Measurements from ENCODE around the gene CISD2.
A peak's percentile ranks its signal among the peaks of the same experiment; 100 is the strongest.
"Not testable (repeated sequence)": the region's sequence is repeated elsewhere in the genome, so short reads cannot be mapped to it uniquely, and the experiment has no call there.

The CISD2 gene

DNA sequence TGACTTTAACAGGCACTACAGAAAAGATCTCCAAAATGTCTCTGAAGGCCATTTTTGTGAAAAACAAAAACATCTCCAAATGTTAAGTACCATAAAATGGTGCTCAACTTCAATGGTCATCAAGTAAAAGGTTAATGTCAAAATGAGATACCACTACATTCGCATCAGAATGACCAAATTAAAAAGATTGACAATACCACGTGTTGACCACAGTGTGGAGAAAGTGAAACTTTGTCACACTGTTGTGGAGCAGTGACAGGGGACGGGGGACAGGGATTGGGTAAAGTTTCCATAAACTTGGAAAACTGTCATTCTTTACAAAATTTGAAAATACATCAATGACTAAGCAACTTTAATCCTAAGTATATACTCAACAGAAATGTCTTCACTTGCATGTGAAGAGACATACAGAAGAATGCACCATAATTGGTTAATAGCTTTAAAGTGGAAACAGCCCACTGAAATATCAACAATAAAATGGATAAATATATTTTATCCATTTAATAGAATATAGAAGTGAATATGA is 19.1 kb upstream of the CISD2 start:
- DNase-seq (ENCODE audit: low read depth in 3 of 3), result no peak

DNA sequence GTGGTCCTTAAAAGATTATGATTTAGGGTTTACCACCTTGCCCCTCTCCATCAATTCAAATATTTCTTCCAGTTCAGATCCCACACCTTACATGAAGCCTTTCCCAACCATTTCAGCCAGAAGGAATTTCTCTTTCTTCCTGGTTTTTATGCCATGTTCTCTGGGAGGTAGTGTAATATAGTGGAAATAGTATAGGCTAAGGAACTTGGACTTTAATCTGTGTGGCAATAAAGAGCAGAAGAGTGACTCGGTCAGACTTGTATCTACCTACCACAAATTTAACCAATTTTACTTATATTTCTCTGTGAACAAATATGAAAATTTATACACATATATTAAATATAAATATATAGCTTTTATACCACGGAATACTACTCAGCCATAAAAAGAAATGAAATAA is 18.4 kb upstream of the CISD2 start:
- DNase-seq (ENCODE audit: low read depth in 3 of 3), result no peak

DNA sequence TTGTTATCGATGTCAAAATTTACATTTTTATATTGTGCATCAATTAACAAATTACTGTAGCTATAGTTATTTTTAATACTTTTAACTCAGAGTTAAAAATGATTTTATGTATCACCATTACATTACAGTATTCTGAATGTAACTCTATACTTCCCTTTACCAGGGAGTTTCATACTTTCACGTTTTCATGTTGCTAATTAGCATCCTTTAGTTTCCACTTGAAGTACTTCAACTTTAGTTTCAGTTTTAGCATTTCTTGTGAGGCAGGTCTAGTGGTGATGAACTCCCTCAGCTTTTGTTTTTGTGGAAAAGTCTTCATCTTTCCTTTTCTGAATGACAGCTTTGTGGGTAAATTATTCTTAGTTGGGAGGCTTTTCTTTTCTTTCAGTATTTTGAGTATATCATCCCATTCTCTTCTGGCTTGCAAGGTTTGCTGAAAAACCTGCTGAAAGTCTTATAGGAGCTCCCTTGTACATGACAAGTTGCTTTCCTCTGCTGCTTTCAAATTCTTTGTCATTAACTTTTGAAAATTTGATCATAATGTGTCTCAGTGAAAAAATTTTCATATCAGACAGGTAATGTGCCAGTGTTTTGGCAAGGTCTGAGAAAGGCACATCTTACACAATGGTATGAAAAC is 9.8 kb upstream of the CISD2 start:
- no peak for DNase-seq (ENCODE audit: low read depth in 3 of 3)

DNA sequence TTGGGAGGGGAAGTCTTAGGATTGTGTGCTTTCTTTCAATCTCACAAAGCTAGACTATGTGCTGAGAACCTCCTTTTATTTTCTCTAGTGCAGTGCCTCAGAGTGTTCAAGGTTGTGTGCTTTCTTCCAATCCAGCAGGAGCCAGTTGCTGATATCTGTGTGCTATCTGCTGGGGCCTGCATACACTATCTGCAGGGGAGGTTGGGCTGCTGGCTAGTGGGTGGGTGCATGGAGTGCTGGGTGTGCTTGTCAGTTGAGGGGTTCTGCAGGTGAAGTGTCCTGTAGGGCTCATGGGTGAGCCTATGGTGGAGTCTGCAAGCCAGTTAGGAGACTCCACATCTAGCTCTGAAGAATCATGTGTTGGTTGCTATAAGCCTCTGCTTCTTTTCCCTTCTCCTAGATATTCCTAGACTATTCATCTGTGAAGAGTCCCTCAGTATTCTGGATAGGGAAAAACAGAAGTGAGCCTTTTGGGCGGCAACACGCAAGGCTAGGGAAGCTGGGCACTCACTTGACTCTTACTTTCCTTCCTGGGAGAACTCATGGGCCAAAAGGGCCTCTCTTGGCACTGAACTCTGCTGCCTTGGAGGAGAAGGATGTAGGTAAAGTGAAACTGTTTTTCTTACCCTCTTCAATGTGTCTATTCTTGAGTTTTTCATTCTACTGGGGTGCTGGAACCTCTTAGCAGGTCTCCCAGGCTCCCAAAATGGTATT is 8.0 kb upstream of the CISD2 start:
- no peak for DNase-seq (ENCODE audit: low read depth in 3 of 3)

DNA sequence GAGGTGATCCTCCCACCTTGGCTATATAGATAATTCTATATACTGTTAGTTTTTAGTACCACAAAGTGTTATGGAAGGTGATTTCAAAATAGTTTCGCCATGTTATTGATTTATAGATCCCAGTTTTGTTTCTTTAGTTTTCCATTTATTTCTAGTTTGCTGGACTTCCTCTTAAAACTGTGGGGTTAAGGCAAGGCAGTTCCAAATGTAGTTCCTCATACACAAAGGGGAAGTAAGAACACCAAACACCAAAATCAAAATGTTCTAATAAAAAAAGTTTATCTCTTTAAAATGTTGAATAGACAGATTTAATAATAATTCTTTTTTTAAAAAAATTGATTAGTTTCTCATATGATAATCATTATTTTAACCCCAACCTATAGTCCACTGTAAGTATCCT is 6.8 kb upstream of the CISD2 start:
- DNase-seq (ENCODE audit: low read depth in 3 of 3), result no peak

DNA sequence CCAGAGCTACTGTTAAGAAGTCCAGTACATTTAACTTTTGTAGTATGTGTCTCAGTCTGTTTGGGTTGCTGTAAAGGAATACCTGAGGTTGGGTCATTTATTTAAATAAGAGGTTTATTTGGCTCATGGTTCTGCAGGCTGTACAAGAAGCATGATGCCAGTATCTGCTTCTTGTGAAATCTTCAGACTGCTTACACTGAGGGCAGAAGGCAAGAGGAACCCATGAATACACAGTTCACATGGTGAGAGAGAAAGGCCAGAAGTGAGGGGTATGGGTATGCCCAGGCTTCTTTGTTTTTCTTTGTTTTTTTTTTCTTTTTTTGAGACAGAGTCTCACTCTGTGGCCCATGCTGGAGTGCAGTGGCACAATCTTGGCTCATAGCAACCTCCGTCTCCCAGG is 6.0 kb upstream of the CISD2 start:
- DNase-seq (ENCODE audit: low read depth in 3 of 3), result no peak

DNA sequence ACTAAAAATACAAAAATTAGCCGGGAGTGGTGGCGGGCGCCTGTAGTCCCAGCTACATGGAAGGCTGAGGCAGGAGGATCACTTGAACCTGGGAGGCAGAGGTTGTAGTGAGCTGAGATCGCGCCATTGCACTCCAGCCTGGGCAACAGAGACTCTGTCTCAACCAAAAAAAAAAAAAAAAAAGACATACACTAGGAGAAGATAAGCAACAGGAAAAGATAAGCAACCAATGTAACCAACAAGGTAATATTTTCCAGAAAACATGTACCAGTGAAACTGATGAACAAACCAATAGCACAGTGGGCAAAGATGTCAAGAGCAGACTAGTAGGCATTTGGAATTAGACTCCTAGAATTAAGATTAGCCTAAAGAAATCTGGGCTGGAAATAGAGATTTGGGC is 3.5 kb upstream of the CISD2 start:
- not testable (repeated sequence) for DNase-seq (ENCODE audit: low read depth in 3 of 3)

DNA sequence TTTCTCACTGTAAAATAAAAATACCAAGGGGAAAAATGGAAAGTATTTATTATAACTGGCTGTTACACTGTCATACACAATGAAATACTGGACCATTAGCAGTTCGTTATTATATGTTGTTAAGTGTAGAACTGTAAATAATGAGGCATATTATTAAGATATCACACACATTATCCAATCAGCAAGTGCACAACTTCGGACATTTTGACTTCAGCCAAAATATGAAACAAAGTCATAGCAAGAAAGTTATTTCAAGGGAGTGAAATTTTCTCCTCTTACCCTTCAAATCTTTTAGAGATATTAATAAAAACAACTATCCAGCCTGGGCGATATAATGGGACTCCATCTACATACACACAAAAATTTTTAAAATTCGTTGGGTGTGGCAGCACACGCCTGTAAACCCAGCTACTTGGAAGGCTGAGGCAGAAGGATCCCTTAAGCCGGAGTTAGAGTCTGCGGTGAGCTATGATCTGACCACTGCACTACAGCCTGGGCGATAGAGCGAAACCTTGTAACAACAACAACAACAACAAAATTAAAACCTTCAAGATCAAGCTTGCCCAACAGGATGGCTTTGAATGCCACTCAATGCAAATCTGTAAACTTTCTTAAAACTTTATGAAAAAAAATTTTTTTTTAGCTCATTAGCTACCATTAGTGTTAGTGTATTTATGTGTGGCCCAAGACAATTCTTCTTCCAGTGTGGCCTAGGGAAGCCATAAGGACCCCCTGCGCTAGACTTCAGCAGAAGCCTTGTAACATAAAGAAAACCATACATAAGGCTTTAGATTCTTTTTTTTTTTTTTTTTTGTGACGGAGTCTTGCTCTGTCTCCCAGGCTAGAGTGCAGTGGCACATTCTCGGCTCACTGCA is 1.3 kb upstream of the CISD2 start:
- no peak for DNase-seq (ENCODE audit: low read depth in 3 of 3)

DNA sequence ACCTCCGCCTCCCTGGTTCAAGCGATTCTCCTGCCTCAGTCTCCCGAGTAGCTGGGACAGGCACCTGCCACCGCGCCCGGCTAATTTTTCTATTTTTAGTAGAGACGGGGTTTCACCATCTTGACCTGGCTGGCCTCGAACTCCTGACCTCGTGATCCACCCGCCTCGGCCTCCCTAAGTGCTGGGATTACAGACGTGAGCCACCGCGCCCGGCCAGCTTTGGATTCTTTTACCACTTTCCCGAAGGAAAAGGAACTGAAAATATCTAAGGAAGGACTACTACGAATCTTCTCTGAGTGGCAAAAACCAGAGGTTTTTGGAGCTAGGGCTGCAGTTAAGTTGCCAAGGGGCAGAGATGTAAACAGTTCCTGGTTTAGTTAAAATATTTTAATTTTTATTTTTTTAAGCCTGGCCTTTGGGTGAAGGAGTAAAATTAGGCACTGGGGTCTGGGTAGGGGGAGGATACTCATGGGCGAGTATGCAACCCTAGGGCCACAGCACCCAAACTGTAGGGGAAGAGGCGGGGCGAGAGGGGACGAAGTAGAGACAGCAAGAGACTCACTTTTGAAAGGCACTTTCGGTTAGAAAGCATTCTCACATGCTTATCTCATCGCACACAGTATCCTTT is 525 bp upstream of the CISD2 start:
- peak in 1 of 3 experiments; percentile 19 for DNase-seq (ENCODE audit: low read depth in 3 of 3)

DNA sequence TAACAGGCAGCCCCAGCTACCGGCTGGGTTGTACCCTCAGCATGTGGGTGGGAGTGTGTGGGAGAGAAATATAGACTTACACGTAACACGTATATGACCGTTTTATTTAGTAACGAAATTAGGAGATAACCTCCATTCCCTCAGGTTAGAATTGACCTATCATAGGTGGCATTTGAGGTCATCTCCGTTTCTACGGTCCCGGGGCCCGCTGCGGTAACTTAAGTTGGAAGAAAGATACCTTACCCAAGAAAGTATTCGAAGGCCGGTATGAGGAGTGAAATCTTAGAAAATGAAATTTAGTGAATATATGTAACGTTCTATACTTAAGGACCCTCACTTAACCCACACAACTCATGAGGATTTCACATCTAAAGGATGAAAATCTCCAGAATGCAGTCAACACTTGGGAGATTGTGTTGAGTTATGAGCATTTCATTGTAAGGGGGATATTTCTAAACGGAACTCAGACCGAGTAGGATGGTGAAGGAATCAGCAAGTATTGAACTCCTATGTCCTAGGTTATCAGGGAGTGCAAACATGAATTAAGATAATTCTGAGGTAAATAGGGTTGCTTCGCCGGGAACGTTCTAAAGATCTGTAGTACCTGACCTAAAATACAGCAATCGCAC is 891 bp downstream of the CISD2 start:
- DNase-seq (ENCODE audit: low read depth in 3 of 3), result peak in 2 of 3 experiments; percentile 47 to 61

DNA sequence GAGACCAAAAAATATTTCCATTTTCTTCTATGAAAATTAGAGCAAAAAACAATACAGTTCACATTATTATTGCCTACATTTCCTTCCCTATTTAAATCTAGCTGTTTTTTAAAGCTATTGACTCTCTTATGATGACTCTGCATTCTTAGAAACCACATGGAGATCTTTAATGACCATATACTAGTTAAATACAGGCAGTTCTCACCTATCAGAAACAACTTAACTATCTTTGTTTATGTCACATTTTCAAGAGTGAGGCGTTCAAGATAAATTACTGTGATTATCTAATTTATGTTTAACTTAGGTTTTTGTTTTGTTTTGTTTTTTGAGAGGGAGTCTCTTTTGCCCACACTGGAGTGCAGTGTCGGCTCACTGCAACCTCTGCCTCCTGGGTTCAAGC is 3.0 kb downstream of the CISD2 start:
- no peak for DNase-seq (ENCODE audit: low read depth in 3 of 3)

DNA sequence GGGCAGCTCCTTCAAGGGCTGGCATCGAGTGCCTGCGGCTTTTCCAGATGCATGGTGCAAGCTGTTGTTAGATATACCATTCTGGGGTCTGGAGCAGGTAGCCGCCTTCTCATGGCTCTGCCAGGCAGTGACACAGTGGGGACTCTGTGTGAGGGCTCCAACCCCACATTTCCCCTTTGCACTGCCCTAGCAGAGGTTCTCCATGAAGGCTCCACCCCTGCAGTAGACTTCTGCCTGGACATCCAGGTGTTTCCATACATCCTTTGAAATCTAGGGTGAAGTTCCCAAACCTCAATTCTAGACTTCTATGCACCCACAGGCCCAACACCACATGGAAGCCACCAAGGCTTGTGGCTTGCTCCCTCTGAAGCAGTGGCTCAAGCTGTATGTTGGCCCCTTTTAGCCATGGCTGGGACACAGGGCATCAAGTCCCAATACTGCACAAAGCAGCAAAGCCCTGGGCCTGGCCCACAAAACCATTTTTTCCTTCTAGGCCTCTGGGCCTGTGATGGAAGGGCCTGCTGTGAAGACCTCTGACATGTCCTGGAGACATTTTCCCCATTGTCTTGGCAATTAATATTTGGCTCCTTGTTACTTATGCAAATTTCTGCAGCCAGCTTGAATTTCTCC is 8.8 kb downstream of the CISD2 start:
- DNase-seq (ENCODE audit: low read depth in 3 of 3), result not testable (repeated sequence)

DNA sequence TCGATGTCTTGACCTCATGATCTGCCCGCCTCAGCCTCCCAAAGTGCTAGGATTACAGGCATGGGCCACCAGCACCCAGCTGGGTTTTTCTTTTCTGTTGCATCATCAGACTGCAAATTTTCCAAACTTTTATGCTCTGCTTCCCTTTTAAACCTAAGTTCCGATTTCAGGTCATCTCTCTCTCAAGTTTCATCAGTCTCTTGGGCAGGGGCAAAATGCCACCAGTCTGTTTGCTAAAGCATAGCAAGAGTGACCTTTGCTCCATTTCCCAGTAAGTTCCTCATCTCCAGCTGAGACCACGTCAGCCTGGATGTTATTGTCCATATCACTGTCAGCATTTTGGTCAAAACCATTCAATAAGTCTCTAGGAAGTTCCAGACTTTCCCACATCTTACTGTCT is 9.6 kb downstream of the CISD2 start:
- DNase-seq (ENCODE audit: low read depth in 3 of 3), result not testable (repeated sequence)

DNA sequence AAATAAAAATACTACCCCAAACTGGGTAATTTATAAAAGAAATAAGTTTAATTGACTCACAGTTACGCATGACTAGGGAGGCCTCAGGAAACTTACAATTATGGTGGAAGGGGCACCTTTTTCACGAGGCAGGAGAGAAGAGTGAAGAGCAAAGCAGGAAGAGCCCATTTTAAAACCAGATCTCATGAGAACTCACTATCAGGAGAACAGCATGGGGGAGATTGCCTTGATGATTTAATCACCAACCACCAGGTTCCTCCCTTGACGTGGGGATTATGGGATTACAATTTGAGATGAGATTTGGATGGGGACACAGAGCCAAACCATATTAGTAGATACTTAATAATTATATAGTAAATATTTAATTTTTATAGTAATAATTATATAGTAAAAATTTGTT is 10.1 kb downstream of the CISD2 start:
- DNase-seq (ENCODE audit: low read depth in 3 of 3), result no peak

DNA sequence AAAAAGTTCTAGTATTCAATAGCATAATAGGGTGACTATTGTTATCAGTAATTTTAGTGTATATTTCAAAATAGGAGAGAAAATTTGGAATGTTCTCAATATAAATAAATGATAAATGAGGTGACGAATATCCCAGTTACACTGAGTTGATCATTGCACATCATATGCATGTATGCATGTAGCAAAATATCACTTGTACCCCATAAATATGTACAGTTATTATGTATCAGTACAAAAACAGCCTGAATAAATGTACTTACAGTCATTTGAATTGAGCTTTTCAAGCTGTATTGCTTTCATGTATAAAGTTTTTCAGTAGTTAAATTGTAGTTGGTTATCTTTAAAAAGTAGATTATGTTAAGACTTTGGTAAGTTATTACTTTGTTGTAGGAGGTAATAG is 12.6 kb downstream of the CISD2 start:
- DNase-seq (ENCODE audit: low read depth in 3 of 3), result no peak

DNA sequence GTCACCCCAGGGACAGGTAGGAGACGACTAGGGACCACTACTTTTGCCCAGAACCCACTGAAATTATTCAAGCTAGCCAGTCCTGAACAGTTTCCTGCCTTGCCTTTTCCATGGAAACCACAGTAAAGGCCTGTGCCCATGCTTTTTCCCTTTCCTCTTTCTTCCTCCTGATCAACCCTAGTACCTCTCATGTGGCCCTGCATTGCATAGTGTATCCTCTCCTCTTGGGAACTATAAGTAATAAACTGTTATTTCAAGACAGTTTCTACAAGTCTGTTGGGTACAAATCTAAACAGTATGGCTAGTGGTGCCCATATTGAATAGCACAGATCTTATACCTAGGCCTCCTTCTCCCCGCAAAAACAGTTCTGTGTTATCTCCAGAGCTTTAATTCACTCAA is 14.5 kb downstream of the CISD2 start:
- DNase-seq (ENCODE audit: low read depth in 3 of 3), result no peak

DNA sequence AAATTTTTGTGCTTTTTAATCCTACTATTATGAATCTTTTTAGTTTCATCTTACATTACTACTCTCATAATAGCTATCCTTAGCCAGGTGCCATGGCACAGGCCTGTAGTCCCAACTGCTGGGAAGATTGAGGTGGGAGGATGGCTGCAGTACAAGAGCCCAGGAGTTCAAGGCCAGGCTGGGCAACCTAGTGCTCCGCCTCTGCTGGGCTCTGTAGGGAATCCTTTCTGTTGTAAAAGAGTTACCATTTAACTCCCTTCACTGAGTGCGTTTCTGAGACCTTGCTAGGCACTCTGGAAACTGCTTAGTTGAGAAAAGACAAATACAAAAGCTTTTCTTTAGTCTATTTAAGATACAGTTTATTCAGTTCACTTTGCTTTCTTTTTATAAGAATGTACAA is 19.8 kb downstream of the CISD2 start:
- DNase-seq (ENCODE audit: low read depth in 3 of 3), result not testable (repeated sequence)

DNA sequence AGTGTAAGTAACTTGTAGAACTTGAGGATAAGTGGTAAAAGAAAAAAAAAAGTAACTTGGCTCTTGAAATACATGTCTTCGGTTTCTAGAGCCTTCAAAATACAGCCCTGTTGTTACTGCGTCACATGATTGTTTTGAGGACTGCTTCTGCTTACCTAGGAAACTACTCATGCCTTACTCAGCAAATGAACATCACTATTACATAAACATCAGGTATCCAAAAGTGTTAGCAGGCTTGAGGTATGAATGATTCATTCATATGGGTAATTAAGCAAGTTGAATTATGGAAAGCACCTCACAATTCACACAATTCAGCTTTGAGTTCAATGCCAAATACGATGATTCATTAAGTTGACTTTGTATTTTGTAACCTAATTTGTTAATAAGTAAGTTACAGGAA is 21.1 kb downstream of the CISD2 start:
- DNase-seq (ENCODE audit: low read depth in 3 of 3), result not testable (repeated sequence)

DNA sequence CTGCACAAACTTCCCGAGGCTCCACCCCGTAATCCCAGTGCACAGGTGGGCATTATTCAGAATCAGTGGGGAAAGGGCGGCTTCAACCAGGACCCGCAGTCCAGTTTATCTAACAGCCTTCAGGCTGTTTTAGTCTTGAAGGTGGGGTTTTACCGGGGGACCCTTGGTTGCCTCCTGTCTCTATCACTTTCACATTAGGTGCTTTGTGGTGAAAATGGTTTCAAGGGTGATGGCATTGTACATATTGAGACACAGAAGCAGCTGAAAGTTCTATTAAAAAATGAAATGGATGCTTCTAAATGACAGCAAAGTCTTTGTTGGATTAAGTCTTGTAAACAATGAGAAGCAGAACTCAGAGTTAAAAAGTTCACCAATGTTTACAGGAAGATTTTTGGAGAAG is 27.8 kb downstream of the CISD2 start:
- not testable (repeated sequence) for DNase-seq (ENCODE audit: low read depth in 3 of 3)

DNA sequence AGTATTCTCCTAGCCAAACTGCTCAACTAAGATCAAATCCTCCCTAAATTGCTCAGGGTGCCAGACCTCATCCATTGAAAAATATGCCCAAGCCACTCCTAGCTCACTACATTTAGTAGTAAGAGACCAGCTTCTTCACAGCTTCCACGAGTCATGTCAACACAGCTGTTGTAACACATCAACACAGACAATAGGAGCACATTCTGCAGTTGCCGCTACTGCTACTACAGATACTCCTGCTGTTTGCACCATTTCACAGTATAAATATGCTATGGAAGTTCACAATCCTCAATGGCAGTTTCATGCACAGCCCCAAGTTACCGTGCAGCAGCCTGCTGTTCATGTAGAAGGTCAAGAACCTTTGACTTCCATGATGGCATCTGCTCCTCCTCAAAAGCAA is 28.8 kb downstream of the CISD2 start:
- not testable (repeated sequence) for DNase-seq (ENCODE audit: low read depth in 3 of 3)

DNA sequence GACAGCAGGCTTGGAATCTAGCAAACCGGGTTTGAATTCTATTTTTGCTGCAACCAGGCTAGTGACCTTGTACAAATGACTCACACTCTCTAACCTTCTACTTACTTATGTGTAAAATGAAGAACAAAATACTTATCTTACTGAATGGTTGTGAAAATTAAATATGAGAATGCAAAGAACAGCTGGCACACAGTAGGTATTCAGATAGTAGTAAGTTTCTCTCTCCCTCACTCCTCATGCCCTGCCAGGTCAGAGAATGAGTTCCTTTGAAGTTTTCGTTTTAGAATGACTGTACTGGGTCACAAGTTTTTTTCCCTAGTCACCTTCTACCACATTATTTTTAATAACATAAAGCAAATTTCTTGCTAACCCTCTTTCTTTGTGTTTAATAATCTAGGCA is 33.0 kb downstream of the CISD2 start:
- no peak for DNase-seq (ENCODE audit: low read depth in 3 of 3)

Measured in stimulated activated CD4-positive, alpha-beta T cell treated with anti-CD3 and anti-CD28 coated beads, TNF-alpha, amount 100 ng/mL, for 4 hours (primary cell).